H9 (cell line): Measurements from ENCODE around the gene ARHGEF16. TPM values are rescaled to one million over a fixed set of nuclear protein-coding genes. Genes with fewer than 3 reads are reported as not detected.

ENCODE experiments used
- DNase-seq: peaks from one replicate; pipeline ENCODE4 v3.0.0-alpha.2; 2017
- H2AFZ ChIP-seq: one replicate; pipeline ENCODE4 v1.6.1; 2013; ENCODE audit warnings: mild to moderate bottlenecking, low read length, control low read depth, moderate library complexity
- H2AK5ac ChIP-seq: 2 replicates; pipeline ENCODE4 v1.6.1; 2013; ENCODE audit warnings: low read length, control low read depth, mixed read lengths; ENCODE audit not compliant: insufficient read length
- H2BK120ac ChIP-seq: one replicate; pipeline ENCODE4 v1.6.1; 2013; ENCODE audit warnings: low read depth, mild to moderate bottlenecking, low read length, control low read depth, inconsistent platforms; ENCODE audit not compliant: poor library complexity, severe bottlenecking
- H2BK12ac ChIP-seq: 2 replicates; pipeline ENCODE4 v1.6.1; 2013; ENCODE audit warnings: low read length, control low read depth, mixed read lengths, low read depth; ENCODE audit not compliant: insufficient read length
- H2BK15ac ChIP-seq: 2 replicates; pipeline ENCODE4 v1.6.1; 2013; ENCODE audit warnings: low read depth, low read length, control low read depth
- H2BK20ac ChIP-seq: one replicate; pipeline ENCODE4 v1.6.1; 2013; ENCODE audit warnings: low read depth, mild to moderate bottlenecking, low read length, control low read depth, inconsistent platforms; ENCODE audit not compliant: poor library complexity, severe bottlenecking
- H2BK5ac ChIP-seq: 2 replicates; pipeline ENCODE4 v1.6.1; 2013; ENCODE audit warnings: low read length, control low read depth, mixed read lengths; ENCODE audit not compliant: insufficient read length
- H3K14ac ChIP-seq: 2 replicates; pipeline ENCODE4 v1.6.1; 2013; ENCODE audit warnings: low read length, control low read depth; ENCODE audit not compliant: insufficient read depth
- H3K18ac ChIP-seq: 2 replicates; pipeline ENCODE4 v1.6.1; 2013; ENCODE audit warnings: low read depth, mild to moderate bottlenecking, mixed read lengths, low read length, control low read depth; ENCODE audit not compliant: insufficient read length
- H3K23ac ChIP-seq: 2 replicates; pipeline ENCODE4 v1.6.1; 2013; ENCODE audit warnings: low read length, control low read depth, mixed read lengths, low read depth; ENCODE audit not compliant: insufficient read length
- H3K23me2 ChIP-seq: 2 replicates; pipeline ENCODE4 v1.6.1; 2013; ENCODE audit warnings: low read depth, mild to moderate bottlenecking, mixed read lengths, low read length, control low read depth; ENCODE audit not compliant: insufficient read length, poor library complexity, severe bottlenecking
- H3K27ac ChIP-seq: 2 replicates; pipeline ENCODE4 v1.5.1; 2013; ENCODE audit warnings: low read length, control low read depth, mixed read lengths, low read depth; ENCODE audit not compliant: insufficient read length
- H3K27me3 ChIP-seq: 2 replicates; pipeline ENCODE4 v1.6.1; 2013; ENCODE audit warnings: low read length, control low read depth, inconsistent platforms; ENCODE audit not compliant: insufficient read depth
- H3K4ac ChIP-seq: 2 replicates; pipeline ENCODE4 v1.6.1; 2013; ENCODE audit warnings: low read depth, mild to moderate bottlenecking, control low read depth, inconsistent platforms, low read length, moderate library complexity
- H3K4me1 ChIP-seq: 2 replicates; pipeline ENCODE4 v1.6.1; 2013; ENCODE audit warnings: low read length, control low read depth, inconsistent platforms; ENCODE audit not compliant: insufficient read depth
- H3K4me2 ChIP-seq: 2 replicates; pipeline ENCODE4 v1.6.1; 2013; ENCODE audit warnings: low read length, control low read depth, mixed read lengths; ENCODE audit not compliant: insufficient read length, insufficient read depth
- H3K56ac ChIP-seq: 2 replicates; pipeline ENCODE4 v1.6.1; 2013; ENCODE audit warnings: low read depth, mild to moderate bottlenecking, mixed read lengths, low read length, control low read depth; ENCODE audit not compliant: insufficient read length
- H3K79me1 ChIP-seq: 2 replicates; pipeline ENCODE4 v1.6.1; 2013; ENCODE audit warnings: low read depth, mild to moderate bottlenecking, moderate library complexity, low read length, control low read depth, inconsistent platforms; ENCODE audit not compliant: insufficient read depth, poor library complexity, severe bottlenecking
- H3K79me2 ChIP-seq: 2 replicates; pipeline ENCODE4 v1.6.1; 2013; ENCODE audit warnings: low read length, control low read depth, inconsistent platforms; ENCODE audit not compliant: insufficient read depth
- H3K9ac ChIP-seq: 2 replicates; pipeline ENCODE4 v1.6.1; 2013; ENCODE audit warnings: low read length, control low read depth, mixed read lengths; ENCODE audit not compliant: insufficient read length; ENCODE audit errors: extremely low read depth
- H3K9me3 ChIP-seq: one replicate; pipeline ENCODE4 v1.6.1; 2013; ENCODE audit warnings: low read depth, low read length, inconsistent platforms; ENCODE audit not compliant: control insufficient read depth
- H3T11ph ChIP-seq: one replicate; pipeline ENCODE4 v1.6.1; 2013; ENCODE audit warnings: mild to moderate bottlenecking, low read length, control low read depth, inconsistent platforms
- H4K20me1 ChIP-seq: one replicate; pipeline ENCODE4 v1.6.1; 2013; ENCODE audit not compliant: control insufficient read depth, insufficient read length, insufficient read depth
- H4K5ac ChIP-seq: 2 replicates; pipeline ENCODE4 v1.6.1; 2013; ENCODE audit warnings: low read depth, mild to moderate bottlenecking, mixed read lengths, low read length, control low read depth; ENCODE audit not compliant: insufficient read length
- H4K8ac ChIP-seq: replicated peaks from 2 replicates; pipeline ENCODE4 v1.6.1; 2013; ENCODE audit warnings: low read length, control low read depth, mixed read lengths, low read depth; ENCODE audit not compliant: insufficient read length
- H4K91ac ChIP-seq: 2 replicates; pipeline ENCODE4 v1.6.1; 2013; ENCODE audit warnings: low read depth, mild to moderate bottlenecking, moderate library complexity, mixed read lengths, low read length, control low read depth; ENCODE audit not compliant: insufficient read length
- H3K27ac Mint-ChIP-seq, 3 experiments: 2 replicates in 2 of 3; 3 replicates in 1 of 3; pipeline ENCODE4 v1.8.0; 2020 to 2021; ENCODE audit warnings: mixed read lengths in 3 of 3, mild to moderate bottlenecking in 1 of 3, moderate library complexity in 1 of 3
- H3K27me3 Mint-ChIP-seq: 2 replicates; pipeline ENCODE4 v1.8.0; 2021; ENCODE audit warnings: low read depth, mild to moderate bottlenecking, moderate library complexity, mixed read lengths
- H3K36me3 Mint-ChIP-seq, 3 experiments: 2 replicates in 2 of 3; 3 replicates in 1 of 3; pipeline ENCODE4 v1.8.0; 2020 to 2021; ENCODE audit warnings: low read depth in 3 of 3, mixed read lengths in 3 of 3; ENCODE audit not compliant: insufficient read depth in 1 of 3
- H3K4me1 Mint-ChIP-seq, 2 experiments: 2 replicates each; pipeline ENCODE4 v1.8.0; 2020; ENCODE audit warnings: mixed read lengths in 2 of 2
- H3K4me3 Mint-ChIP-seq, 2 experiments: 2 replicates in 1 of 2; 3 replicates in 1 of 2; pipeline ENCODE4 v1.8.0; 2020 to 2021; ENCODE audit warnings: mild to moderate bottlenecking in 2 of 2, mixed read lengths in 2 of 2, moderate library complexity in 1 of 2
- H3K9me3 Mint-ChIP-seq, 2 experiments: 2 replicates in 1 of 2; 3 replicates in 1 of 2; pipeline ENCODE4 v1.8.0; 2020; ENCODE audit warnings: mild to moderate bottlenecking in 2 of 2, mixed read lengths in 2 of 2, moderate library complexity in 1 of 2
- CTCF ChIP-seq: fragments of 200-600 bp; sonication (generic); conservative IDR thresholded peaks from 3 replicates; pipeline ENCODE4 v1.8.0; 2021; ENCODE audit warnings: antibody characterized with exemption, mild to moderate bottlenecking
- WGBS: extraction: QIAGEN DNeasy Blood & Tissue Kit; methylation state at CpG from one replicate; pipeline ENCODE4 v1.1.7; 2013; ENCODE audit warnings: missing lambda C conversion rate, low lambda C conversion rate, mixed read lengths; ENCODE audit not compliant: insufficient read length; ENCODE audit errors: extremely low coverage; 5-methylcytosine and 5-hydroxymethylcytosine counted together
- total RNA-seq: library from RNA; stranded (reverse); gene quantifications from 2 replicates; pipeline ENCODE4 v1.2.1, GENCODE V29; 2021

Gene ARHGEF16
- total RNA-seq, 1 experiment from 2014 or later: 48.5 TPM

DNA sequence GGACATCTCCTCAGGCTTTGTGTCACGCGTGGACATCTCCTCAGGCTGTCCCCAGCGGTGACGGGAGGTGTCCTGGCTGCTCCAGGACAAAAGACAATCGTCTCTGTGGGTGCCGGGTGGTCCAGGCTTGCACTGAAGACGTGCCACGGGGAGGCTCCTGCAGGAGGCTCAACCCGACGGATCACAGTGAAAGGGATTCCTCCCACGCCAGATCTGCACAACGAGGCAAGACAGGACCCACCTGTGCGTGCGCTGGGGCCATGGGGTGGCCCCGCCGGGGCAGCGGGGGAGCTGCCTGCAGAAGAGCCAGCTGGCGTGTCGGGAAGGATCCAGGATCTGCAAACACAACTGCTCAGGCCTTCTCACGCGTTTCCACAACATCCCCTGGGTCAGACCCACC, 18.8 kb upstream of the ARHGEF16 start:
- no peak overlapping the region for H2BK120ac ChIP-seq
- H3K36me3 Mint-ChIP-seq: no peaks in the 10 kb centered on the region
- no peaks in the 10 kb centered on the region for H3K27me3 ChIP-seq
- H3K79me2 ChIP-seq: no peaks in the 10 kb centered on the region
- no peak overlapping the region for H2AFZ ChIP-seq
- no CpG with 5 or more reads among the region's 21 CpGs for WGBS
- H3K4ac ChIP-seq: no peak overlapping the region
- no peak for TF ChIP-seq CTCF
- no peak overlapping the region for H3K4me2 ChIP-seq
- H2BK5ac ChIP-seq: no peak overlapping the region
- no peaks in the 10 kb centered on the region for H3K9me3 ChIP-seq
- no peaks in the 10 kb centered on the region; the same call in 1 of the 2 replicates for H3K27me3 Mint-ChIP-seq
- no peak overlapping the region for H3K9ac ChIP-seq
- H3K18ac ChIP-seq: no peak overlapping the region
- H4K20me1 ChIP-seq: no peaks in the 10 kb centered on the region
- no peaks in the 10 kb centered on the region for H3K4me1 ChIP-seq
- H2BK20ac ChIP-seq: no peak overlapping the region
- H3K23ac ChIP-seq: no peak overlapping the region
- no peak overlapping the region for H3K27ac Mint-ChIP-seq
- no peak overlapping the region for H2AK5ac ChIP-seq
- DNase-seq: no peak
- H2BK15ac ChIP-seq: no peak overlapping the region
- H4K91ac ChIP-seq: no peak overlapping the region
- no peak overlapping the region for H2BK12ac ChIP-seq
- no peak overlapping the region for H3K56ac ChIP-seq
- no peak overlapping the region for H3K4me3 Mint-ChIP-seq
- H4K5ac ChIP-seq: no peak overlapping the region
- no peak overlapping the region for H3K27ac ChIP-seq
- H3K79me1 ChIP-seq: no peaks in the 10 kb centered on the region
- no peak overlapping the region for H4K8ac ChIP-seq
- H3K9me3 Mint-ChIP-seq: no peaks in the 10 kb centered on the region; a peak in 1 of 5 replicates
- peaks cover 6% of the 10 kb centered on the region for H3K23me2 ChIP-seq
- no peak overlapping the region for H3T11ph ChIP-seq
- peaks cover 2 to 30% of the 10 kb centered on the region in 2 experiments; a peak in 3 of 4 replicates for H3K4me1 Mint-ChIP-seq
- H3K14ac ChIP-seq: no peak overlapping the region
